ENCODE measurements around the gene IFITM5. TPM values are rescaled to one million over a fixed set of nuclear protein-coding genes. Genes with fewer than 3 reads are reported as not detected.
"Not testable (repeated sequence)": the region's sequence is repeated elsewhere in the genome, so short reads cannot be mapped to it uniquely, and the experiment has no call there.

IFITM5 gene
- total RNA-seq, 1 donor from 2014 or later: not detected

DNA sequence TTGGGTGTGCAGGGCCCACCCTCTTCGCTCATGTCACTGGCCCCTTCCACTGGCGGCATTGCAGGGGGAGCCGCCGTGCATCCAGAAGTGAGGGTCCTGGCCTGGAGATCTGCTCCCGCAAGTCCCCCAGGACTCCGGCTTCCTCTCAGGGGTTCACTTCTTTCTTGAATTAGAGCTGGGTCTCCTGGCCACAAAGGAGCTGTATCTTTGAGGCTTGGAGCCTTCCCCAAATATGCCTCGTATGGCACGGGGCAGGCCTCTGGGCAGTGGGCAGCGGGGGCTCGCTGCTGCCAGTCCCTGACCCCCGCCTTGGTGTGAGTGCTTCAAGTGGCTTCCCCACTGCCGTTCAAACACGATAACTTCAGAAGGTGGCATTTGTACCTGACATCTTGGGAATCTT is 28.7 kb upstream of the IFITM5 start:
- TF ChIP-seq CTCF (IDR thresholded peaks at IDR 0.05): no peak
- ATAC-seq (no peak), DNase-seq (peak; percentile 50)
- peak overlapping the region; percentile 87 for H3K27ac ChIP-seq
- H3K36me3 ChIP-seq: no peaks in the 10 kb centered on the region
- no peaks in the 10 kb centered on the region for H3K9me3 ChIP-seq
- intact Hi-C loops (cut with DNase I): no loop called here
- no peaks in the 10 kb centered on the region for H3K27me3 ChIP-seq
- H3K4me1 ChIP-seq: peaks cover 40% of the 10 kb centered on the region
- no peak overlapping the region for H3K4me3 ChIP-seq

GRCh38 chr11:327581-327923 is 28.2 kb upstream of the IFITM5 start:
- intact Hi-C loops (cut with DNase I): no loop called here
- Histone ChIP-seq H3K4me1 (peaks cover 43% of the 10 kb centered on the region), H3K4me3 (peak overlapping the region; percentile 15), H3K27ac (peak overlapping the region; percentile 87), H3K27me3 (no peaks in the 10 kb centered on the region), H3K36me3 (no peaks in the 10 kb centered on the region), H3K9me3 (no peaks in the 10 kb centered on the region)
- DNase-seq (no peak), ATAC-seq (no peak)
- TF ChIP-seq CTCF (IDR thresholded peaks at IDR 0.05): no peak

- H3K27ac ChIP-seq: peak overlapping the region; percentile 87
- ATAC-seq (peak; percentile 90), DNase-seq (peak; percentile 83)
- no peak for TF ChIP-seq CTCF (IDR thresholded peaks at IDR 0.05)
- H3K4me3 ChIP-seq: peak overlapping the region; percentile 15
- no peaks in the 10 kb centered on the region for H3K27me3 ChIP-seq
- no peaks in the 10 kb centered on the region for H3K9me3 ChIP-seq
- peaks cover 43% of the 10 kb centered on the region for H3K4me1 ChIP-seq
- no peaks in the 10 kb centered on the region for H3K36me3 ChIP-seq
- intact Hi-C loops (cut with DNase I): no loop called here
These were observed 27.7 kb upstream of the IFITM5 start for GRCh38 chr11:326842-327580.

- DNase-seq (no peak), ATAC-seq (no peak)
- intact Hi-C loops (cut with DNase I): no loop called here
- Histone ChIP-seq H3K4me1 (peaks cover 43% of the 10 kb centered on the region), H3K4me3 (no peak overlapping the region), H3K27me3 (no peaks in the 10 kb centered on the region), H3K36me3 (no peaks in the 10 kb centered on the region), H3K27ac (peak overlapping the region; percentile 87), H3K9me3 (no peaks in the 10 kb centered on the region)
- no peak for TF ChIP-seq CTCF (IDR thresholded peaks at IDR 0.05)
These were observed 27.2 kb upstream of the IFITM5 start for GRCh38 chr11:326592-326841.

DNA sequence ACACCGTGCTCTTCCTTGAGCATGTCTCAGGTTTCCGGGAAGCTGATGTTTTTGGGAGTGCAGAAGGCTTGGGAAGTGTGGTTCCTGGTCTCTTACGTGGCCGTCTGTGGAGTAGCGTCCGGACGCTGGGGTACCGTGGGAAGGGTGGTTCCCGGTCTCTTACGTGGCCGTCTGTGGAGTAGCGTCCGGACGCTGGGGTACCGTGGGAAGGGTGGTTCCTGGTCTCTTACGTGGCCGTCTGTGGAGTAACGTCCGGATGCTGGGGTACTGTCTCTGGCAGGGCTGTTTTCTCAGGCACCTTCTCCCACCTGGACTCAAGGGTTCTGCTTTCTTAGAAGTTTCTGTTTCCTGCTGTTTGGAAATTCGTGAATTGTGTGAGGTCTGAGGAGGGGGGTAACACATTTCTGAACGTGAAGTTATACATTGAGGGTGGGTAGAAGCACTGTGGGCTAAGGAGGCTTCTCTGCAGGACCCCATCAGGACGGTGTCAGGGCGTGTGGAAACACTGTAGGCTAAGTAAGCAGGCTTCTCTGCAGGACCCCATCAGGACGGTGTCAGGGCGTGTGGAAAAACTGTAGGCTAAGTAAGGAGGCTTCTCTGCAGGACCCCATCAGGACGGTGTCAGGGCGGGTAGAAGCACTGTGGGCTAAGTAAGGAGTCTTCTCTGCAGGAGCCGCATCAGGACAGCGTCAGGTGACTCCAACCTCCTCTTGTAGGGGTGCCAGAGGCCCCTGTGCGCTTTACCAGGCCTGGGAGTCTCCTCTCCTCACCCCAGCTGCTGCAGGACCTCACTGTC is 26.7 kb upstream of the IFITM5 start:
- intact Hi-C loops (cut with DNase I): no loop called here
- Histone ChIP-seq H3K9me3 (no peaks in the 10 kb centered on the region), H3K27ac (peak overlapping the region; percentile 87), H3K4me1 (peaks cover 43% of the 10 kb centered on the region), H3K4me3 (no peak overlapping the region), H3K36me3 (no peaks in the 10 kb centered on the region), H3K27me3 (no peaks in the 10 kb centered on the region)
- no peak for TF ChIP-seq CTCF (IDR thresholded peaks at IDR 0.05)
- DNase-seq: peak; percentile 60
- ATAC-seq: no peak

GRCh38 chr11:324593-325517 is 25.5 kb upstream of the IFITM5 start:
- peak; percentile 63 for DNase-seq
- H3K4me1 ChIP-seq: peaks cover 43% of the 10 kb centered on the region
- H3K27me3 ChIP-seq; intact Hi-C loops (cut with DNase I); H3K36me3 ChIP-seq; H3K4me3 ChIP-seq; ATAC-seq; H3K9me3 ChIP-seq: not testable (repeated sequence)
- peak overlapping the region; percentile 87 for H3K27ac ChIP-seq
